Measurements from ENCODE around the gene ALPG. TPM values are rescaled to one million over a fixed set of nuclear protein-coding genes. Genes with fewer than 3 reads are reported as not detected.

The ALPG gene
- total RNA-seq (2012; rRNA removed) (not detected in 2 replicates), polyA plus RNA-seq (2012; rRNA removed) (not detected in 2 replicates), Bru-seq, nascent RNA (not detected), BruChase-seq, experiment 1, labeled RNA remaining after a 6-hour chase (not detected), BruChase-seq, experiment 2, labeled RNA remaining after a 2-hour chase (not detected)
- not detected in 2 replicates for polyA plus RNA-seq (2012; cell fraction: cytosol; rRNA removed)
- polyA plus RNA-seq (2012; cell fraction: nucleus; rRNA removed; ENCODE audit: low replicate concordance): not detected in 2 replicates
- long read RNA-seq: 0 reads

GRCh38 chr2:232406556-232407310 is at the start of gene ALPG:
TSS of gene ALPG (plus strand) at chr2:232406844. CDS start at chr2:232406895, 51 bp downstream.
- no peak for ATAC-seq (ENCODE audit: low read depth)
- Histone ChIP-seq H3K9ac (ENCODE audit: low read depth, low read length) (no peak within 1 kb of the TSS), H3K9me1 (ENCODE audit: insufficient read depth, low read length) (no peaks in the 10 kb centered on the region), H4K91ac (ENCODE audit: insufficient read depth, low read depth, low read length) (no peak within 1 kb of the TSS), H3K4ac (ENCODE audit: low read depth, low read length) (no peak within 1 kb of the TSS), H3K18ac (ENCODE audit: low read depth, low read length) (no peak within 1 kb of the TSS), H2AFZ (replicated peaks; ENCODE audit: low read length, poor library complexity) (no peak within 1 kb of the TSS), H3K23ac (ENCODE audit: low read depth, low read length) (no peak within 1 kb of the TSS), H3K27ac (ENCODE audit: insufficient read depth, low read length) (no peak within 1 kb of the TSS), H3K56ac (ENCODE audit: extremely low read depth, insufficient read depth, low read length) (no peak within 1 kb of the TSS), H3K36me3 (ENCODE audit: control insufficient read depth, insufficient read depth, low read length) (no peaks in the 10 kb centered on the region), H3K79me1 (ENCODE audit: low read depth in 1 of 2, low read length in 2 of 2) (no peaks in the 10 kb centered on the region), H4K8ac (ENCODE audit: low read depth in 2 of 2, low read length in 2 of 2) (no peak within 1 kb of the TSS), H4K5ac (ENCODE audit: low read depth, low read length) (no peak within 1 kb of the TSS), H2AK5ac (ENCODE audit: low read depth, low read length) (no peak within 1 kb of the TSS), H2BK20ac (ENCODE audit: low read depth, low read length) (no peak within 1 kb of the TSS), H2BK15ac (ENCODE audit: low read depth, low read length) (no peak within 1 kb of the TSS), H2BK120ac (ENCODE audit: low read depth, low read length) (no peak within 1 kb of the TSS), H4K20me1 (ENCODE audit: insufficient read depth, low read length) (no peaks in the 10 kb centered on the region), H3K4me1 (ENCODE audit: control insufficient read depth, insufficient read depth, low read length) (no peaks in the 10 kb centered on the region), H3K4me3 (ENCODE audit: insufficient read depth, low read depth, low read length) (no peak within 1 kb of the TSS), H3K14ac (replicated peaks; ENCODE audit: low read depth, low read length) (no peak within 1 kb of the TSS), H3K9me3 (ENCODE audit: control insufficient read depth, insufficient read depth, low read length) (no peaks in the 10 kb centered on the region), H2AK9ac (replicated peaks; ENCODE audit: low read depth, low read length, poor library complexity) (no peak within 1 kb of the TSS), H3K27me3 (ENCODE audit: control insufficient read depth, insufficient read depth, low read length) (peaks cover 14% of the 10 kb centered on the region), H3K4me2 (ENCODE audit: low read depth, low read length) (no peak within 1 kb of the TSS), H2BK5ac (ENCODE audit: low read depth, low read length, poor library complexity, severe bottlenecking) (no peak within 1 kb of the TSS)
- dilution Hi-C loops (cut with HindIII; ENCODE audit: low sequenced_read_pairs, unreplicated experiment) (no loop called here), intact Hi-C loops (cut with micrococcal nuclease) (no loop called here), in situ Hi-C loops (cut with MboI; ENCODE audit: low sequenced_read_pairs) (no loop called here)
- TF ChIP-seq NFE2L2 (IDR thresholded peaks at IDR 0.05; ENCODE audit: low read depth, low read length) (no peak), RAD21 (IDR thresholded peaks at IDR 0.05; ENCODE audit: low read length) (no peak), ELK1 (IDR thresholded peaks at IDR 0.05; ENCODE audit: borderline replicate concordance, low read depth, low read length) (no peak), USF2 (IDR thresholded peaks at IDR 0.05; ENCODE audit: low read depth, low read length) (no peak), MXI1 (IDR thresholded peaks at IDR 0.05; ENCODE audit: borderline replicate concordance, low read depth, low read length) (no peak), MAFK (IDR thresholded peaks at IDR 0.05; ENCODE audit: low read depth, low read length) (no peak), BHLHE40 (IDR thresholded peaks at IDR 0.05; ENCODE audit: low read depth, low read length) (no peak), SMC3 (IDR thresholded peaks at IDR 0.05; ENCODE audit: low read depth, low read length) (no peak), CTCF (conservative IDR thresholded peaks at IDR 0.05; ENCODE audit: low read depth, low read length) (no peak), FOS (IDR thresholded peaks at IDR 0.05; ENCODE audit: low read depth, low read length) (no peak), CEBPB (IDR thresholded peaks at IDR 0.05; ENCODE audit: low read depth, low read length) (no peak), RCOR1 (IDR thresholded peaks at IDR 0.05; ENCODE audit: insufficient replicate concordance, low read length) (no peak), RFX5 (IDR thresholded peaks at IDR 0.05; ENCODE audit: low read depth, low read length) (no peak), CHD1 (IDR thresholded peaks at IDR 0.05; ENCODE audit: low read depth, low read length) (no peak)
- CTCF ChIA-PET: no interaction called here
- DNase-seq: no peak
- POLR2A ChIA-PET (ENCODE audit: unreplicated experiment): interaction anchor here (0.6 kb wide), 1 partner anchor 10 kb away, joined by 3 read pairs; no protein-coding TSS in a partner anchor
- 20% methylated on average over 1 of the region's 17 CpGs; no CpG with 5 or more reads in 1 of the 2 experiments for WGBS, 2 experiments (ENCODE audit: extremely low coverage in 2 of 2, insufficient read length in 1 of 2)
- no TSS peak for BruUV-seq (replicated peaks)
